ENCODE measurements around the gene PLG. TPM values are rescaled to one million over a fixed set of nuclear protein-coding genes. Genes with fewer than 3 reads are reported as not detected.
"Not testable (repeated sequence)": the region's sequence is repeated elsewhere in the genome, so short reads cannot be mapped to it uniquely, and the experiment has no call there.

The PLG gene
- total RNA-seq, 1 experiment from 2014 or later, result not detected

GRCh38 chr6:160801418-160801817 is 99.4 kb downstream of the PLG start:
- H3K27ac ChIP-seq (ENCODE audit: low read depth, low read length, poor library complexity, severe bottlenecking), result no peak overlapping the region
- no peak overlapping the region for H3K4me3 ChIP-seq (ENCODE audit: low read depth, low read length, poor library complexity, severe bottlenecking)
- intact Hi-C loops (cut with micrococcal nuclease; ENCODE audit: unreplicated experiment), result no loop called here
- POLR2A ChIA-PET (ENCODE audit: low non-redundant PET), result no interaction called here
- H3K36me3 ChIP-seq (ENCODE audit: insufficient read depth, low read length, poor library complexity, severe bottlenecking), result no peaks in the 10 kb centered on the region
- H3K27me3 ChIP-seq (replicated peaks; ENCODE audit: insufficient read depth, low read depth, low read length, poor library complexity), result no peaks in the 10 kb centered on the region
- no TSS peak for BruUV-seq (replicated peaks)
- H3K9me3 ChIP-seq (ENCODE audit: low read depth, low read length, poor library complexity, severe bottlenecking), result peaks cover 8% of the 10 kb centered on the region
- no peaks in the 10 kb centered on the region for H3K4me1 ChIP-seq (ENCODE audit: insufficient read depth, low read length, poor library complexity, severe bottlenecking)
- TF ChIP-seq EZH2 (IDR thresholded peaks at IDR 0.05; ENCODE audit: borderline replicate concordance, low read depth, low read length, poor library complexity, severe bottlenecking) (no peak), CTCF (conservative IDR thresholded peaks at IDR 0.05; ENCODE audit: low read depth, low read length) (no peak)
- no peak for DNase-seq (ENCODE audit: low spot score)
- CTCF ChIA-PET, result no interaction called here

GRCh38 chr6:160802049-160802448 is 100.0 kb downstream of the PLG start:
- POLR2A ChIA-PET (ENCODE audit: low non-redundant PET); DNase-seq (ENCODE audit: low spot score); BruUV-seq (replicated peaks); H3K27ac ChIP-seq (ENCODE audit: low read depth, low read length, poor library complexity, severe bottlenecking); CTCF ChIA-PET; H3K9me3 ChIP-seq (ENCODE audit: low read depth, low read length, poor library complexity, severe bottlenecking); intact Hi-C loops (cut with micrococcal nuclease; ENCODE audit: unreplicated experiment); H3K4me1 ChIP-seq (ENCODE audit: insufficient read depth, low read length, poor library complexity, severe bottlenecking); H3K4me3 ChIP-seq (ENCODE audit: low read depth, low read length, poor library complexity, severe bottlenecking); H3K36me3 ChIP-seq (ENCODE audit: insufficient read depth, low read length, poor library complexity, severe bottlenecking); H3K27me3 ChIP-seq (replicated peaks; ENCODE audit: insufficient read depth, low read depth, low read length, poor library complexity): not testable (repeated sequence)

Other genes starting within 250 kb of the PLG start
- gene LPA, start 38.0 kb upstream of the PLG start, total RNA-seq (2021), result not detected in 2 replicates